ENCODE data around the gene FOXE3. TPM values are rescaled to one million over a fixed set of nuclear protein-coding genes. Genes with fewer than 3 reads are reported as not detected.

The FOXE3 gene
- total RNA-seq, 1 donor from 2014 or later, result not detected

DNA sequence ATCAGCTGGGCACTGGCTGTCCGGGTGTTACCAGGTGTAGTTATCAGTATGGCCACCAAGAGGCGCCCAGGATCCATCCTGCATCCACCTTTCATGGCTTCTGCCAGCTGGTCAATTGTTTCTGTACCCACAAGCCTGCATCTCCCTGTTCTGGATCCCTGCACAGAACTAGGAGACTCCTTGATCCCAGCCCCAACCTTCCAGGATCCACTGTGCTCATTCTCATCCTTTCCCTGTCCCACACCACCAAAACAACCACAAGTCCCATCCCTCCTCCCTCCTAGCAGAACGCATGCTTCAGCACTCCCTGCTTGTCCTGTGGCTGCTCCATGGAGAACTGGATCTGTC, 27.2 kb upstream of the FOXE3 start:
- TF ChIP-seq, protein P1, sequence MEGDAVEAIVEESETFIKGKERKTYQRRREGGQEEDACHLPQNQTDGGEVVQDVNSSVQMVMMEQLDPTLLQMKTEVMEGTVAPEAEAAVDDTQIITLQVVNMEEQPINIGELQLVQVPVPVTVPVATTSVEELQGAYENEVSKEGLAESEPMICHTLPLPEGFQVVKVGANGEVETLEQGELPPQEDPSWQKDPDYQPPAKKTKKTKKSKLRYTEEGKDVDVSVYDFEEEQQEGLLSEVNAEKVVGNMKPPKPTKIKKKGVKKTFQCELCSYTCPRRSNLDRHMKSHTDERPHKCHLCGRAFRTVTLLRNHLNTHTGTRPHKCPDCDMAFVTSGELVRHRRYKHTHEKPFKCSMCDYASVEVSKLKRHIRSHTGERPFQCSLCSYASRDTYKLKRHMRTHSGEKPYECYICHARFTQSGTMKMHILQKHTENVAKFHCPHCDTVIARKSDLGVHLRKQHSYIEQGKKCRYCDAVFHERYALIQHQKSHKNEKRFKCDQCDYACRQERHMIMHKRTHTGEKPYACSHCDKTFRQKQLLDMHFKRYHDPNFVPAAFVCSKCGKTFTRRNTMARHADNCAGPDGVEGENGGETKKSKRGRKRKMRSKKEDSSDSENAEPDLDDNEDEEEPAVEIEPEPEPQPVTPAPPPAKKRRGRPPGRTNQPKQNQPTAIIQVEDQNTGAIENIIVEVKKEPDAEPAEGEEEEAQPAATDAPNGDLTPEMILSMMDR (IDR thresholded peaks at IDR 0.05; ENCODE audit: insufficient read depth, low read length, severe bottlenecking), result peak; percentile 93
- no peaks in the 10 kb centered on the region for H3K27me3 ChIP-seq (ENCODE audit: control insufficient read depth, insufficient read depth, low read length)
- H3K36me3 ChIP-seq (ENCODE audit: control insufficient read depth, insufficient read depth, low read length), result no peaks in the 10 kb centered on the region
- FAIRE-seq (no peak), DNase-seq (ENCODE audit: low read depth) (peak; percentile 58)
- no peak overlapping the region for H3K4me3 ChIP-seq (ENCODE audit: low read depth, low read length)

DNA sequence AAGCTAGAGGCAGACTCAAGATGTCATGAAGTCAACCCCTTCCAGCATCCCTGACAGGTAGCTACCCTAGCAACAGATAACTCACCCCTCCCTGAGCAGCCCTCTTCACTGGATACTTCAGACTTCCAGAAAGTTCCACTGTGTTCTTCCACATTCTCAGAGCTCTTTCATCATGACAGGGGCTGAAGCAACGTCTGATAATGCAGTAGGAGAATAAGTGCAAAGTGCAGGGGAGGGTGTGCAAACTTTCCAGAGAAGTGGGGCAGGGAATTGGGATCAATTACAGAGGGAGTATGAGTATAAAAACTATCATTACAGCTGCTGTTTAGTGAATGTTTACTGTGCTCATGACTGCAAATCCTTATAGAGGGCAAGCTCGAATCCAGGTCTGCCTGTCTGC, 26.4 kb upstream of the FOXE3 start:
- DNase-seq (ENCODE audit: low read depth), result no peak
- H3K4me3 ChIP-seq (ENCODE audit: low read depth, low read length), result no peak overlapping the region
- H3K36me3 ChIP-seq (ENCODE audit: control insufficient read depth, insufficient read depth, low read length), result no peaks in the 10 kb centered on the region
- H3K27me3 ChIP-seq (ENCODE audit: control insufficient read depth, insufficient read depth, low read length), result no peaks in the 10 kb centered on the region
- FAIRE-seq, result no peak
- TF ChIP-seq, protein P1 (IDR thresholded peaks at IDR 0.05; ENCODE audit: insufficient read depth, low read length, severe bottlenecking), result no peak

DNA sequence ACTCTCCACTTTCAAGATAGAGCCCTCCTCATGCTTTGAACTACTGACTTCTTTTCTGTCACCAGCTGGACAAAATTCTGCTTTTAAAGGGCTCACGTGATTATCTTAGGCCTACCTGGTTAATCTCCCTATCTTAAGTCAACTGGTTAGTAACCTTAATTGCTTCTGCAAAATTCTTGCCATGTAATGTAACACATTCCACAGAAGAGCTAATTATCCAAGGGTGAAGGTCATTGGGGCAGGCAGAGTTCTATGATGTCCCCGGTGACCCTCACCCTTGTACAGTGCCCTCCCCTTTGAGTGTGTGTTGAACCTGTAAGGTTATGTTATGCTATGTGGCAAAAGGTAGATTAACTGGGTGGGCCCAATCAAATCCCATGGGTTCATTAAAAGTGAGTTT, 25.2 kb upstream of the FOXE3 start:
- DNase-seq (ENCODE audit: low read depth) (no peak), FAIRE-seq (no peak)
- Histone ChIP-seq H3K4me3 (ENCODE audit: low read depth, low read length) (no peak overlapping the region), H3K27me3 (ENCODE audit: control insufficient read depth, insufficient read depth, low read length) (no peaks in the 10 kb centered on the region), H3K36me3 (ENCODE audit: control insufficient read depth, insufficient read depth, low read length) (no peaks in the 10 kb centered on the region)
- TF ChIP-seq, protein P1 (IDR thresholded peaks at IDR 0.05; ENCODE audit: insufficient read depth, low read length, severe bottlenecking), result no peak

DNA sequence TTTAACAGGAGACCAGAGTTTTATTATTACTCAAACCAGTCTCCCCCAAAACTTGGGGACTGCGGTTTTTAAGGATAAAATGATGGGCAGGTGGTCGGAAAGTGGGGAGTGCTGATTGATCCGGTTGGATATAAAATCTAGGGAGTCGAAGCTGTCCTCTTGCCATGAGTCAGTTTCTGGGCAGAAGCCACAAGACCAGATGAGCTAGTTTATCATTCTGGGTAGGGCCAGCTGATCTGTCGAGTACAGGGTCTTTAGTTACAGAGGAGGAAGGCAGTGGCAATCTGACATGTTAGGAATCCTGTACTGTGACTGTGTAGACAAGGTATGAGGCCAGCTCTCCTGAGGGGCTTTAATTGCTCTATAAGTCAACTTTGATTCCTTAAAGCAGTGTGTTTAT, 22.9 kb upstream of the FOXE3 start:
- FAIRE-seq, result no peak
- H3K36me3 ChIP-seq (ENCODE audit: control insufficient read depth, insufficient read depth, low read length), result no peaks in the 10 kb centered on the region
- H3K27me3 ChIP-seq (ENCODE audit: control insufficient read depth, insufficient read depth, low read length), result no peaks in the 10 kb centered on the region

DNA sequence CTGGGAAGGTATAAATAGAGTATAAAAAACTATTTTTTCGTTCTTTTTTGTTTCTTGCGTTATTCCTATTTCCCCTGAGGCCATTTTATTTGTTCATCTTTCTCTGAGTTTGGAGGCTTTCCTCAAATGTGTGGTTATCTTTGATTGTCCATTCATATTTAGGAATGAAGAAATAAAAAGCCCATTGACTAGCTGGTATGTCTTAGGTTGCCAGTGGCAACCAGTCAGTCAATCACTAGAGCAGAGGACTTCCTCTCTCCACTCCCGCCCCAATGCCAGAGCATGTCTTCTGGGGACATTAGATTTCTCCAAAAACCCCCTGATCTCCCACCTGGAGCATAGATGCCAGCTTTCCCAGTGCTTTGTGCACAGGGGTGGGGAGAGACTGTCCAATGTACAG, 20.7 kb upstream of the FOXE3 start:
- FAIRE-seq (no peak), DNase-seq (ENCODE audit: low read depth) (no peak)
- Histone ChIP-seq H3K36me3 (ENCODE audit: control insufficient read depth, insufficient read depth, low read length) (no peaks in the 10 kb centered on the region), H3K4me3 (ENCODE audit: low read depth, low read length) (no peak overlapping the region), H3K27me3 (ENCODE audit: control insufficient read depth, insufficient read depth, low read length) (no peaks in the 10 kb centered on the region)
- TF ChIP-seq, protein P1 (IDR thresholded peaks at IDR 0.05; ENCODE audit: insufficient read depth, low read length, severe bottlenecking), result no peak

More for the DNA sequence above, 22.9 kb upstream of the FOXE3 start:
- H3K4me3 ChIP-seq (ENCODE audit: low read depth, low read length), result no peak overlapping the region
- peak; percentile 36 for DNase-seq (ENCODE audit: low read depth)
- TF ChIP-seq, protein P1 (IDR thresholded peaks at IDR 0.05; ENCODE audit: insufficient read depth, low read length, severe bottlenecking), result no peak

DNA sequence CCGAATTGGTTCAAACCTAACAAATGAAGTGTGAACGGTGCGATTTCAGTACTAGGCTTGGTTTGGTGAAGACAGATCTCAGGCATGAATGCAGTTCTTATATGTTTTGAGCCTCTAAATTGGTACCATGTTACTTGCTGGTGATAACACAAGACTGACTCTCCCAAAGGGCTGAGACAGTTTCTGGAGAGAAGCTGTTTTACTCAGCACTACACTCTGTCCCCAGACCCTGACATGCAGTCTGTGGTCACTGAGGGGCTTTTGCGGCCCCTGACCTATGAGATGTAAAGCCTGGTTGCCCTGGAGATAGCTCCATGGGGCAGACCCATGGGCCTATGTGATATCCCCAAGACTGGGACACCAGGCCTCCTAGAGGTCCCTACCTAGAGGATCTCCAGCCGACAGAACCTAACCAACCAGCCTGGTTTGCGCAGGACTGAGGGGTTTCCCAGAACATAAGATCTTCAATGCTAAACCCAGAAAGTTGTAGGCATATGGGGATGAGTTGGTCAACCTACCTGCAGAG, 19.4 kb upstream of the FOXE3 start:
- no peaks in the 10 kb centered on the region for H3K27me3 ChIP-seq (ENCODE audit: control insufficient read depth, insufficient read depth, low read length)
- TF ChIP-seq, protein P1 (IDR thresholded peaks at IDR 0.05; ENCODE audit: insufficient read depth, low read length, severe bottlenecking), result no peak
- no peak overlapping the region for H3K4me3 ChIP-seq (ENCODE audit: low read depth, low read length)
- DNase-seq (ENCODE audit: low read depth) (no peak), FAIRE-seq (no peak)
- no peaks in the 10 kb centered on the region for H3K36me3 ChIP-seq (ENCODE audit: control insufficient read depth, insufficient read depth, low read length)
